AG09309 (cell line): ENCODE results near the gene CCDC152.

Experiments used
- DNase-seq: peaks from one replicate; pipeline ENCODE4 v3.0.0-alpha.2; 2010; ENCODE audit warnings: low read depth
- H3K4me3 ChIP-seq: 2 replicates; pipeline ENCODE4 v1.5.1; 2011; ENCODE audit warnings: mild to moderate bottlenecking, low read depth, low read length, moderate library complexity; ENCODE audit not compliant: control insufficient read depth
- CTCF ChIP-seq: IDR thresholded peaks from 2 replicates; pipeline ENCODE4 v1.5.1; 2011; ENCODE audit warnings: mild to moderate bottlenecking, low read depth, low read length, inconsistent platforms; ENCODE audit not compliant: insufficient read depth, control insufficient read depth; ENCODE audit errors: missing control alignments

Gene CCDC152

DNA sequence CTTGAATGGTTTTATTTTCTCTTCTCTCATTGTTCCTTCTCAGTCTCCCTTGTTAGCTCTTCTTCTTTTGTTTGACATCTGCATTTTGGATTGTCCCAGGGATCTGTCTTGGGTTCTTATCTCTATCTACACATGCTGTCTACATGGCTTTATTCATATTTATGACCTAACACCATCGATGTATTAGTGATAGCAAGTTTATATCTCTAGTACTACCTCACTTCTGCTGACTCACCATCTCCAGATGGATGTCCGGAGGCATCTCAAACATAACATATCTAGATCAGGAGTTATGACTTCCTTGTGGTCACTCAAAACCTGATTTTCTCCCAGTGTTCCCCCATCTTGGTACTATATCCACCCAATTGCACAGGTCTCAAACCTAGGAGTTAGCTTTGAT lies 74.3 kb downstream of the CCDC152 start:
- no peak for DNase-seq
- no peak overlapping the region for H3K4me3 ChIP-seq
- TF ChIP-seq CTCF, result no peak

GRCh38 chr5:42832060-42832459 lies 75.4 kb downstream of the CCDC152 start:
- no peak for DNase-seq
- H3K4me3 ChIP-seq, result no peak overlapping the region
- TF ChIP-seq CTCF, result no peak

DNA sequence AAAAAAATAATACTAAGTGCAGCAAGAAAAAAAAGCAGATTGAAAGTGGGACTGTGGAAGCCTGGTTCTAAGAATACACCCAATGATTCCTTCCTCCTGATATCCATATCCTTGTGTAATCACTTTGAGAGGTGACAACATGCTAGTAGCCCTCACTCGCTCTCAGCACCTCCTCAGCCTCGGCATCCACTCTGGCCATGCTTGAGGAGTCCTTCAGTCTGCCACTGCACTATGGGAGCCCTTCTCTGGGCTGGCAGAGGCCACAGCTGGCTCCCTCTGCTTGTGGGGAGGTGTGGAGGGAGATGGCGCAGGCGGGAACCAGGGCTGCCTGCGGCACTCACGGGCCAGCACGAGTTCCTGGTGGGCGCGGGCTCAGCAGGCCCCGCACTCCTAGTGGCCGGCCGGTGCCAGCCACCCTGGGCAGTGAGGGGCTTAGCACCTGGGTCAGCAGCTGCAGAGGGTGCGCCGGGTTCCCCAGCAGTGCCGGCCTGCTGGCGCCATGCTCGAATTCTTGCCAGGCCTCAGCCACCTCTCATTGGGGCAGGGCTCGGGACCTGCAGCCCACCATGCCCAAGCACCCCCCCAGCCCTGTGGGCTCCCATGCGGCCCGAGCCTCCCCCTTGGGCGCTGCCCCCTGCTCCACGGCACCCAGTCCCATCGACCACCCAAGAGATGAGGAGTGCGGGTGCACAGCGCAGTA lies 79.6 kb downstream of the CCDC152 start:
- no peak for TF ChIP-seq CTCF
- DNase-seq, result no peak
- no peak overlapping the region for H3K4me3 ChIP-seq

DNA sequence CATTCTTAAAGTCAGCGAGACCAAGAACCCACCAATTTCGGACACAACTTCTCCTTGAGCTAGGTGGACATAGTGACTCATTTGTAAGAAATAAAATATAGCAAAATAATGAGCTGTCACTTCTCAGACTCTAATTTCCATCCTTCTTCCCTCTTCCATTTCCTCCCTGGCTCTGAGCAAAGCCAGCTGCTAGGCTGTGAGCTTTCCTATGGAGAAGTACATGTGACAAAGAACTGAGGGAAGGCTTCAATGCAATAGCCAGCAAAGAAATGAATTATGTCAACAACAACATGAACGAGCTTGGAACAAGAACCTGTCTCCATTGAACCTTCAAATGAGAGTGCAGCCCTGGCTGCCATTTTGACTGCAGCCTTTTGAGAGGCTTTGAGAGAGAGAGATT lies 81.0 kb downstream of the CCDC152 start:
- DNase-seq, result no peak
- no peak overlapping the region for H3K4me3 ChIP-seq
- TF ChIP-seq CTCF, result no peak

DNA sequence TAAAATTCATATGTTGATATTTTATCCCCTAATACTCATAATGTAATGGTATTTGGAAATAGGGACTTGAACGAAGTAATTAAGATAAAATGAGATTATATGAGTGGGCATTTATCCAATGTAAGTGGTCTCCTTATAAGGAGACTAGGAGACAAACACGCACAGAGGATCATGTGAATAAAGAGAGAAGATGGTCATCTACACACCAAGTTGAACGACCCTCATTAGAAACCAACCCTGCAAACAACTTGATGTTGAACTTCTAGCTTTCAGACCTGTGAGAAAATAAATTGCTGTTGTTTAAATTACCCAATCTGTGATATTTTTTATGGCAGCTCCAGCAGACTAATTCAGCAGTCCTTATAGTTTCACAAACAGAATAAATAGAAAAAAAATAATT lies 82.6 kb downstream of the CCDC152 start:
- TF ChIP-seq CTCF, result no peak
- H3K4me3 ChIP-seq, result no peak overlapping the region
- DNase-seq, result no peak

DNA sequence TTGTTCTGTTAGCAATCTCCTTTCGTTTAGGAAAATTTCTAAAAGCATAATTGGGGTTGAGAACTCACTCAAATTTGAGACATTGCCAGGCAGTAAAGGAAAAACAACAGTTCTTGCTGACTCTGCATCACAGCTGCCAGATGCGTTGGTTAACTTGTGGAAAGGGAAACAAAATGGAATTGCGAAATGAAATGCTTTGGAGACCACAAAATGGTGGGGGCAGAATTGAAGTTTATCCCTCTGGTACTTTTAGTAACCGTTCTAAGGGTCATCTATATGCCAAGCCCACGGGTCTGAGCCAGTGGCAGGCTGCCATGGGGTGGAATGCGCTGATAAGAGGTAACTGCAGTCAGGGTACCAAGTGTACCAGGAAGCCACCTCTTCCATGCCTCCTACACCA lies 83.7 kb downstream of the CCDC152 start:
- H3K4me3 ChIP-seq, result no peak overlapping the region
- peak; percentile 76 for DNase-seq

More for the DNA sequence above, 83.7 kb downstream of the CCDC152 start:
- TF ChIP-seq CTCF, result no peak
